HG03575 (cell line): ENCODE measurements around the gene CDC42.
"Not testable (repeated sequence)": the region's sequence is repeated elsewhere in the genome, so short reads cannot be mapped to it uniquely, and the experiment has no call there.

Experiments
- ATAC-seq: cut with Tn5 transposase; IDR thresholded peaks from one replicate; pipeline ENCODE4 v1.9.1; 2021; ENCODE audit not compliant: unreplicated experiment, insufficient number of reproducible peaks, low FRiP score; ENCODE audit errors: extremely low read depth

Gene CDC42

DNA sequence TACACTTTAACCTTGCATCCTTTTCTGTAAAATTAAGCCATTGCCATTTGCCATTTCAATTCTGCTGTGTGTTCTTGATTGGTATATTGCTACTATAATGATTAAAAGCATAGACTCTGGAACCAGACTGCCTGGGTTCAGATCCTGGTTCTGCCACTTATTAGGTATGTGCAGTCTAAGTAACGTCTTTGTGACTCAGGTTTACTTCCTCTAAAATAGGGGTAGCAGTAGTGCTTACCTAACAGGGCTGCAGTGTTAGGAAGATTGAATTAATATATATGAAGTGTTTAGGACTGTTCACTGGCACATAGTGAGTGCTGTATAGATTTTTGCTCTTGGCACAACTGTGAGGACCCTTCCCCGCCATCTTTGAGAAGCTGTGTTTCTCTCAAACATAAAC, 4.4 kb downstream of the CDC42 start:
- no peak for ATAC-seq

DNA sequence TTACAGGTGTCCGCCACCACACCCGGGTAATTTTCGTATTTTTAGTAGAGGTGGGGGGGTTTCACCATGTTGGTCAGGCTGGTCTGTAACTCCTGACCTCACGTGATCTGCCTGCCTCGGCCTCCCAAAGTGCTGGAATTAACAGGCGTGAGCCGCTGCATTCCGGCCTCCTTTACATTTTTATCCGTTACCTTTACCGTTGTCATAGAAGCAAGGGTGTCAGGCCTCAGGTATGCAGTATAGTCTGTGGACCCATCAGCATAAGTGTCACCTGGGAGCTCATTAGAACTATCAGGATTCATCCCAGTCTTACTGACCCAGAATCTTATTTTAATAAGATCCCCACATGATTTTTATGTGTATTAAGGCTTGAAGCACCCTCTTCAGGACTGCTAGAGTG, 5.4 kb downstream of the CDC42 start:
- no peak for ATAC-seq

DNA sequence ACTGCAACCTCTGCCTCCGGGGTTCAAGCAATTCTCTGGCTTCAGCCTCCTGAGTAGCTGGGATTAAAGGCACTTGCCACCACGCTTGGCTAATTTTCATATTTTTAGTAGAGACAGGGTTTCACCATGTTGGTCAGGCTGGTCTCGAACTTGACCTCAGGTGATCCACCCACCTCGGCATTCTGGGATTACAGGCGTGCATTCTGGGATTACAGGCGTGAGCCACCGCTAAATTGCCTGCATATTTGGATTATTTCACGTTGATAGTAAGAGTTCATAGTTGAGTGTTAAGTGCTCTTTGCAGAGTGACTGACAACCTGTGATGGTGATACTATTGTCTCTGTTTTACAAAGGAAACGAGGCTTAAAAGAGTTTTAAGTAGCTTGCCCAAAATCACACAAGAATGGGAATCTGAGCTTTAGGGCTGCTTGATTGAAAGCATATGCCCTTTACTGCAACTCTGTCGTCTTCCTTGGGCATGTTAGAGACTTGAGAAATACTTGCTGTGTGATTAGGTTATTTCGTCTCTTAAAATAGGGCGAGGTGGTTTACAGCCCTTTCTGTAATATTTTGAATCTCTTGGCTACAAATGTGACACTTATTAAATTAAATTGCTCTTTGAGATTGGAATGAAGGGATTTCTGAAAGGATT, 12.4 kb downstream of the CDC42 start:
- no peak for ATAC-seq

DNA sequence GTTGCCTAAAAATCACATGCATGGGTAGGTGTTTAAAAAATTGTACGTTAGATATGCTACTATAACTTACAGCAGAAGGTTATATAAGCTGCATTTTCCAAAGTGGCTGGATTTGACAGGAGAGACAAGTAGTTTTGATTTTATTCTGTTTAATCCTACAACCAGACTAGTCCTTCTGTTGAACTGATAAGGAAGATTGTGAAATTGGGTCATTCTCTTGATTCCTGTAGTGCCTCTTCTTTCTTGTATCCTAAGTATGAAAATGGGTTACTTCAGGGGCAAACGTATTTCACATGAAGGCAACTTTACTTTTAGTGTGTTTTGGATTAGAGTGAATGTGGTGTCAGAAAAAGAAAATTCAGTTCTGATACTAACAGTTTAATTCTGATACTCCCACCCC, 19.0 kb downstream of the CDC42 start:
- ATAC-seq: no peak

DNA sequence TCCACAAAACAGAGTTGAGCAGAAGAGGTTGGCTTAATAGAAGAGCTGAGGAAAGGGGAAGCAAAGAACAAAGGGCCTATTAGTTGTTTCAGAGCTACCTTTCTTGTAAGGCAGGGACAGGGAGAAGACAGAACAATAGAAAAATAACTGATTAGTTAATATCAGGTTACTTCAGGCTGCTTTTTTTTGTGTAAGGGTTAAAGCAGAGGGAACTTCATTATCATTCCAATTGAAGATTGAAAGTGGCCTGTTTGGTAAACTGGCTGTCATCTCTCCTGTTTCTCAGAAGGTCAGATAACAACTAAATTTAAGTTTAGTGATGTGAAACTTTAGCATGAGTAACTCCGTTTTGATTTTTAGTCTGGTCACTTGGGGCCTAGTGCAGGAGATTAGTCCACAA, 22.3 kb downstream of the CDC42 start:
- ATAC-seq: no peak

DNA sequence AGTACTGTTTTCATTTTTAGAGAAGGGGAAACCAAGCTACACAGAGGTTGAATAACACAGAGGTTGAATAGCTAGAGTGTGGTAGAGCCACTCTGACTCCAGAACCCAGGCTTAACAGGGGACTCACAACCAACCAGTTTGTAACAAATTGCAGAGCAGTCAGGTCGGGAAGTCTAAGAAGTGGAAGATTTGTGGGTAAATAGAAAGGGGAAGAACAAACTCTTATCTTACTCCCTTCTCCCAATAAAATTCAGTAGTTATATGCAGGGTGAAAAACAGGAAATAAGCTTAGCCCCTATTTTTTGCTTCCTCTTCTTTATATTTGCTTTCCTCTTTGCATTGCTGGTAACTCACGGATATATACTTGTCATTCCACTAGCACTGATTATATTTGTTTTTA, 23.2 kb downstream of the CDC42 start:
- ATAC-seq: no peak

DNA sequence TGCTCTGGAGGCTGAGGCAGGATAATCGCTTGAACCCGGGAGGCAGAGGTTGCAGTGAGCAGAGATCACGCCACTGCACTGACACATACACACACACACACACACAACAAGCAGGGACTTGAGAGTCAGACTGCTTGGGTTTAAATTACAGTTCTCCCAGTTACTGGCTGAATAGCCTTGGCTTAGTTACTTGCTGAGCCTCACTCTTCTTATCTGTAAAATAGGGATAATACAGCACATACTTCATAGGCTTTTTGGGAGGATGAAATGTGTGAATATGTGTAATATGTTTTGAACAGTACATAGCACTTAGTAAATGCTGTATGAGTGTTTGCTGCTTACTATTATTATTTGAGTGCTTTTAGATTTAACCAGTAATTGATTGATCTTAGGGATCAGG, 23.8 kb downstream of the CDC42 start:
- ATAC-seq: no peak

DNA sequence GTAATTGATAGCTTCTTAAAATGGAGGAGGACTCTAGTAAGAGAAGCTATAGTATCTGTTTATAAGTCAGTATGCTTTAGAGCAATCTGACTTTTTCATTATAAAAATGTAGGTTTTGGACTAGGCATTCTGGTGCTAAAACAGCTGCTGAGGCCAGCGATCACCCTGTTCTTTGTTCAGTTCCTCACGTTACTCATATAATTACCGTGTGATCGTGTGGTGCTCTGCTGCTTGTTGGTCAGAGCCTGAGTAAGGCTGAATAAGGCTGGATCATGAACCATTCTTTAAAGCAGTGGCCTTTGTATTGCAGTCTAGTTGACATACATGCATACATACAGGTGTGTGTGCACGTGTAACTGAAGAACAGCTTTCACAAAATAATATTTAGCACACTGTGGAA, 25.2 kb downstream of the CDC42 start:
- no peak for ATAC-seq

DNA sequence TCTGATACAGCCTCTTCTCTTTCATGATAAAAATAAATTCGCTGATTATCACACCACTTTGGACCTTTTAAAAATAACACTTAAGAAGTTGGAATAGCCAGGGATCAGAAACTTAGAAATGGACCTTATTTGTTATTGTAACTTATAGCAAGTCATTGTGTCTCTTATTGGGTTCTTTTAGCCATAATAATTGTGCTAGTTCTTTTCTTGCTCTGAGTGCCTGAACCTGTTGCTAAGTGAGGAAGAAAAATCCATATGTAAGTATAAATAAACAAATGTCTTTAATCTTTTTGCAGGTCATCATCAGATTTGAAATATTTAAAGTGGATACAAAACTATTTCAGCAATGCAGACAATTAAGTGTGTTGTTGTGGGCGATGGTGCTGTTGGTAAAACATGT, 25.6 kb downstream of the CDC42 start:
- ATAC-seq: no peak

DNA sequence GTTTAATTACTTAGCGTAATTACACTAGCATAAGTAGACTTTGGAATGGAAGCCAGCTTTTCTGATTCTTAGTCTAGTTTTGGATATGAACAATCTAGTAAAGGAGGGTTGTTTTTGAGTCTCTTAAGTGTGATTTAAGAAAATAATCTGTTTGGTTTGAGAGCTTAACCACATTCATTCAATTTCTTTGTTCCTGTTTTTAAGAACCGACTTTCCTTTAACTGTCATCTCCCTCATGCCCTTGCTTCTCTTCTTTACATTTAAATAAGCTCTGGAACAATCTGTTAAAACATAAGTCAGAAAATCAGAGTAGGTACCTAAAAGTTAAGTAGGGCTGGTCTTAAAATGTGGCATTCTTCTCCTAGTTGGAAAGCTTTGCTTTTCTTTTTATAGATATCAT, 27.7 kb downstream of the CDC42 start:
- ATAC-seq: no peak

DNA sequence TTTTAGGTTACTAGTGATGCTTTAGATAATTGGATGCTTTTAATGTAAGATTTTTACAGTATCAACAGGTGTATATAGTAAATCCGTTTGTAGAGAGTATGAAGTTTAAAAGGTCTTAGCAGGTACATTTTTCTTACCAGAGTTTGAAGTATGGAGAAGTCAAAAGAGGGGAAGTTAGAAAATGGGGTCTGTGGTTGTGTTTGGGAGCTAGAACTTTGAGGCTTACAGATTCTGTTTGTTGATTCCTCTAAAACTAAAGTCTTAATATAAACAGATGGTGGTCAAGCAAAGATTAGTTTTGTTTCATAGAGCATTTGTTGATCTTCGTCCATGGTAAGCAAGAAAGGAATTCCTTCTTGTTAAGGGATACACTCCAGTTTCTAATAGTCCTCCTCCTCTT, 35.8 kb downstream of the CDC42 start:
- ATAC-seq: no peak

DNA sequence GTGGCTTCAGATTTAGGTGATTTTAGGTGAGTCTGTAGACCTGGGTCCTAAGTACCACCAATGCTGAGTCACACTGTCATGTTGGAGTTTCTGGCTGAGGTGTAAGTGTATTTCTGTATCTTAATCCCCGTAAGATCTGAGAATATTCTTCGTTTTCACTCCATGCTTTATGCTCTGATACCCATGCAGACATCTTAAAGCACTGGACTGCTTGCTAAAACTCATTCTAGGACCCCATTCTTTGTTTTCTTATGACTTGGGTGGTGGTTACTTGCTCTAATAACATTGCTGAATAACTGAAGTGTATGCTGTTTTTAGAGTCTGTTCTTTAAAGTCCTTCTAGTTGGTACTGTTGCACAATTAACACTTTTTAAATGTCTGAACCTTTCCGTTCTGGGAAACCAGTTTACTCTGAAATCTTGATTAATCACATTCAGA, 36.6 kb downstream of the CDC42 start:
- ATAC-seq: no peak

DNA sequence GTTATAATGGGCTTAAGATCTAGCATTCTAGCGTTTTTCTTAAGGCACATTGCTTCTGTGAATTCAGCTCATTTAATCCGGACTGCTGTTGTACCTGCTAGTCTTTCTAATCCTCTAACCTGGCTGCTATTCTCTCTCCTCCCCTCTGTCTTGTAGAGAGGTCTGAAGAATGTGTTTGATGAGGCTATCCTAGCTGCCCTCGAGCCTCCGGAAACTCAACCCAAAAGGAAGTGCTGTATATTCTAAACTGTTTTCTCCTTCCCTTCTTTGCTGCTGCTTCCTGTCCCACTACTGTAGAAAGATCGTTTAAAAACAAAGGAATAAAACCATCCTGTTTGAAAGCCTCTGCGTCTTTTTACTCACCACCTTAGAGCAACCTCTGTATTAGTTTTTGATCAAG, 37.3 kb downstream of the CDC42 start:
- no peak for ATAC-seq

DNA sequence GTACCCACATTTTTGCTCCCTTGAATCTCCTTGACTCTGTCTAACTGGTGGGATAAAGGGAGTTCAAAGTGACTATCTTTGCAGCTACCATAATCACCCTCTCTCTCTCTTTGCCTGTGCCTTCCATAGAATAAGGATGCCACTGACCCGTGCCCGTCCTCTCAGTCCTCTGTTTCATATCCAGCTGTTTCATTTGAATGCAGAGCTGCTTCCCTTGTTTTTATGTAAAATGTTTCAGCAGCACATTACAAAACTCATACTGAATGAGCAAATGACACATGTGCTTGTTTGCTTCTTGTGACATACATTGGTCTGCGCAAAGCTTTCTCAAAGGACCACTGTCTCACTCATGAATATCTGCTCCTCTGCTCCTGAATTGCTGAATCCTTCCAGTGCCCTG, 38.4 kb downstream of the CDC42 start:
- no peak for ATAC-seq

DNA sequence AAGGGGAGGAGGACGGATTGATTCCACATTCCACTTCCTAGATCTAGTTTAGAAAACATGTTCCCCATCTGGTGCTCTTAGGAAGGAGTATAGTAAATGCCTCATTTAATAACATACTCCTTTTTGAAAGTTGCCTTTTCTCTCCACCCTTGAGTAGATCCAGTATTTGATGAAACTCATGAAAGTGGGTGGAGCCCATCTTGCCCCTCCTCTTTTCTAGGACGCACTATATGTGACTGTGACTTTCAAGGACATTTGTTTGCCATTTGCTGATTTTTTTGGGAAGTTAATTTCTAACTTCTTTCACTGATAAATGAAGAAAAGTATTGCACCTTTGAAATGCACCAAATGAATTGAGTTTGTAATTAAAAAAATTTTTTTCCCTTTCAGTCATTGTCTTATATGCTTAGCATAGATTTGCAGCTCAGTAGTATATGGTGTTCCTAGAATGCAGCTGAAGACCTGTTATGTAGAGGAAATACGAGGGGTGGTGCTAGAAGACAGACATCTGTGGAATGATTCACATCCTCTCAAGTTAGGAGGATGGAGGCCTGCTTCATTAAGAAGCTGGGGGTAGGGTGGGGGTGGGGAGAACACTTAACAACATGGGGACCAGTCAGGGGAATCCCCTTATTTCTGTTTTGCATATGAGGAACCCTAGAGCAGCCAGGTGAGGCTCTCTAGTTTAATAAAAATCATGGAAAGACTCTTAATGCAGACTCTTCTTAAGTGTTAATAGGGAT, 39.7 kb downstream of the CDC42 start:
- ATAC-seq: not testable (repeated sequence)

DNA sequence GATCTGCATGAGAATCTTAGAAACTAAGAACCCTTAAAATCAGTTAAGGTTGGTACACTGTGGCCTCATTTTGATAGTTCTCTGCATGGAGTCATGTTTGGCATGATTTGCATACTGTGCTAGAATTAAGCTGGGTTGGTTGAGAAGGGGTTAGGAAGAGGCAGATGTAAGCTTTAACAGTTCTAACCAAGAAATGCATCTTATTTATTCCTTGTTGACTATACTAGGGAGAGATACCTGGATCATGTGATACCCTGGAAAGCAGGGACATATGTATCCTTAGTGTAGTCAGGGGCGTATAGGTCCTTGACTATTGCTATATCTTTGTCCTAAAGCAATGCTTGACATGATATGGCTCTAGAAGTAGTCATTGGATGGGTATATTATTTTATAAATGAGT, 41.0 kb downstream of the CDC42 start:
- ATAC-seq: no peak

DNA sequence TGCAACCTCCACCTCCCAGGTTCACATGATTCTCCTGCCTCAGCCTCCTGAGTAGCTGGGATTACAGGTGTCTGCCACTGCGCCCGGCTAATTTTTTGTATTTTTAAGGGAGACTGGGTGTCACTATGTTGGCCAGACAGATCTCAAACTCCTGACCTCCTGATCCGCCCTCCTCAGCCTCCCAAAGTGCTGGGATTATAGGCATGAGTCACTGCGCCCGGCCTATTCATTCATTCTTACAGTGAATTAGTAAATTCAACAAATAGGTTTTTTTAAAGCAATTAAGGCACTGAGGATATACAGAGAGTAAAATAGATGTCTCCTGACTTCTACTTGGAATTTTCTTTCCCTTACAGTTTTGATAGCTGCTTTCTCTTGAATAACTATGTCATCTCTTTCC, 43.5 kb downstream of the CDC42 start:
- no peak for ATAC-seq

DNA sequence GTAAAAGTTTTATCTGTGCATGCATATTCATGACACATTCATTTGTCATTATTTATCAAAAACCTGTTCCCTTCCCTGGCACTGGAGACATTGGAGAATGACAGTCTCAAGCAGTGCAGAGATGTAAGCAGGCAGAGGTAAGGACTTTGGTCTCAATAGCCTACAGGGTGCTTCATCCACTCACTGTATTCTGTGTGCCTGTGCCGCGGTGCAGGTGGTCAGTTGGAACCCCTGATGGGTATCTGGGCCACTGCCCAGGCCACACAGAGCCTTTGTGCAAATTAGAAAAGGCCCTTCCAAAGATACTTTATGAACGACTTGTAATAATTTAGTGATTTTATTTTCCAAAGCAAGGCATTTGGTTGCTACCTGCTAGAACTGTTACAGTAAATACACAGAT, 44.0 kb downstream of the CDC42 start:
- ATAC-seq: no peak

DNA sequence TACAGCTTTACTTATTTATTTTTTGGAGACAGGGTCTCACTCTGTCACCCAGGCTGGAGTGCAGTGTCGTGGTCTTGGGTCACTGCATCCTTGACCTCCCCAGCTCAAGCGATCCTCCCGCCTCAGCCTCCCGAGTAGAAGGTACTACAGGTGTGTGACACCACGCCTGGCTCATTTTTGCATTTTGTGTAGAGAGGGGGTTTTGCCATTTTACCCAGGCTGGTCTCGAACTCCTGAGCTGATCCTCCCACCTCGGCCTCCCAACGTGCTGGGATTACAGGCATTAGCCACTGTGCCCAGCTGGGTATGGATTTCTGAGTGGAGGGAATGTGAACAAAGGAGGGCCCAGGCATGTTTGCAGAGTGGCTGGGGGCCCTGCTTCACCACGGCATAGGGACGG, 46.2 kb downstream of the CDC42 start:
- ATAC-seq: no peak

DNA sequence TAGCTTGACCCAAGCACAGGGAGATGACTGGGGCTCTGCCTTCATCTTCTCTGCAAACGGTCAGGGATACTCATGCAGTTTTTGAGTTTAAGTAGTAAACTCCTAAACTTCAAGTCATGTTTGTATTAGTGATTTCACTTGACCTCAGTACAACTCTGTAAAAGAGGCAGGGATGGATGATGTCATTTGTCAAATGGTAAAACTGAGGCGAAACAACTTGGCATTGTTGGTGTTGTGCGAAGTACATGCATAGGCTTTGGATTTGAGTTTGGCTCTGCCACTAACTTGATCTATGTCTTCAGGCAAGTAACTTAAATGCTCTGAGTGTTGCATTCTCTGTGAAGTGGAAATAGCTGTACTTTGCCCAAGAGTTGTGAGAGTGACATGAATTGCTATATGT, 47.7 kb downstream of the CDC42 start:
- ATAC-seq: no peak

DNA sequence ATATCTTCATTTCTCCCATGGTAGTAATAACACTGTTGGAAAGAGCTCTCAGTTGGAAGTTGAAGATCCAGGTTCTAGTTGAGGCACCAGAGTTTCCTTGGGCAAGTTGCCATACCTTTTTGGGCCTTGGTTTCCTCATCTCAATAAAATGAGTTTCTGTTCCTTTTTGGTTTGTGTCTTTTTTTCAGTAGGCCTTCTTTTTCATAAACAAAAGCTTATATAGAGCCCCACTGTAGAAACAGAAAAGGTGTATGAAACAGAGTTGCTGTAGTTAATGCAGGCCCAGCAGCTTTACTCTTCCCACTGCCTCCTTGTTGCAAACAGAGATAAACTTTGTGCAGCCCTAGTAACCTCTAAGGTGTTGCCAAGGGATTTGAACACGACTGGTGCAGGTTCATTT, 48.7 kb downstream of the CDC42 start:
- ATAC-seq: no peak
